ENCODE data around the gene STK35. TPM values are rescaled to one million over a fixed set of nuclear protein-coding genes. Genes with fewer than 3 reads are reported as not detected.

The STK35 gene
- polyA plus RNA-seq, 1 experiment, result 8.2 TPM

GRCh38 chr20:2143594-2143993 lies 42.0 kb downstream of the STK35 start:
- ChIA-PET POLR2A (no interaction called here), CTCF (interaction anchor here (2.1 kb wide), 1 partner anchor 20 kb away, joined by 5 read pairs; no protein-coding TSS in a partner anchor)
- DNase-seq (ENCODE audit: low read depth), result no peak
- H3K4me3 ChIP-seq (ENCODE audit: low read depth, low read length), result no peak overlapping the region
- no peak for TF ChIP-seq CTCF (IDR thresholded peaks at IDR 0.05; ENCODE audit: insufficient read depth, low read depth, low read length)
- H3K27me3 ChIP-seq (ENCODE audit: control insufficient read depth, insufficient read depth, low read length), result no peaks in the 10 kb centered on the region
- H3K36me3 ChIP-seq (ENCODE audit: control insufficient read depth, insufficient read depth, low read length), result peaks cover 10% of the 10 kb centered on the region

GRCh38 chr20:2144850-2145249 lies 43.2 kb downstream of the STK35 start:
- no peak for DNase-seq (ENCODE audit: low read depth)
- peaks cover 10% of the 10 kb centered on the region for H3K36me3 ChIP-seq (ENCODE audit: control insufficient read depth, insufficient read depth, low read length)
- ChIA-PET POLR2A (no interaction called here), CTCF (interaction anchor here (2.1 kb wide), 1 partner anchor 18 kb away, joined by 5 read pairs; no protein-coding TSS in a partner anchor)
- no peaks in the 10 kb centered on the region for H3K27me3 ChIP-seq (ENCODE audit: control insufficient read depth, insufficient read depth, low read length)
- TF ChIP-seq CTCF (IDR thresholded peaks at IDR 0.05; ENCODE audit: insufficient read depth, low read depth, low read length), result no peak
- H3K4me3 ChIP-seq (ENCODE audit: low read depth, low read length), result no peak overlapping the region

GRCh38 chr20:2145376-2145775 lies 43.7 kb downstream of the STK35 start:
- CTCF ChIA-PET, result no interaction called here
- no peak for TF ChIP-seq CTCF (IDR thresholded peaks at IDR 0.05; ENCODE audit: insufficient read depth, low read depth, low read length)
- Histone ChIP-seq H3K4me3 (ENCODE audit: low read depth, low read length) (no peak overlapping the region), H3K36me3 (ENCODE audit: control insufficient read depth, insufficient read depth, low read length) (peaks cover 10% of the 10 kb centered on the region), H3K27me3 (ENCODE audit: control insufficient read depth, insufficient read depth, low read length) (no peaks in the 10 kb centered on the region)
- DNase-seq (ENCODE audit: low read depth), result no peak
- POLR2A ChIA-PET, result no interaction called here

GRCh38 chr20:2146080-2146867 lies 44.6 kb downstream of the STK35 start:
- Histone ChIP-seq H3K4me3 (ENCODE audit: low read depth, low read length) (no peak overlapping the region), H3K27me3 (ENCODE audit: control insufficient read depth, insufficient read depth, low read length) (no peaks in the 10 kb centered on the region), H3K36me3 (ENCODE audit: control insufficient read depth, insufficient read depth, low read length) (peaks cover 10% of the 10 kb centered on the region)
- ChIA-PET POLR2A (no interaction called here), CTCF (no interaction called here)
- DNase-seq (ENCODE audit: low read depth), result no peak
- no peak for TF ChIP-seq CTCF (IDR thresholded peaks at IDR 0.05; ENCODE audit: insufficient read depth, low read depth, low read length)

- POLR2A ChIA-PET, result no interaction called here
- H3K4me3 ChIP-seq (ENCODE audit: low read depth, low read length), result no peak overlapping the region
- H3K36me3 ChIP-seq (ENCODE audit: control insufficient read depth, insufficient read depth, low read length), result peaks cover 7% of the 10 kb centered on the region
- CTCF ChIA-PET, result interaction anchor here (1.4 kb wide), 1 partner anchor 23 kb away, joined by 3 read pairs; no protein-coding TSS in a partner anchor
- H3K27me3 ChIP-seq (ENCODE audit: control insufficient read depth, insufficient read depth, low read length), result no peaks in the 10 kb centered on the region
- TF ChIP-seq CTCF (IDR thresholded peaks at IDR 0.05; ENCODE audit: insufficient read depth, low read depth, low read length), result no peak
- no peak for DNase-seq (ENCODE audit: low read depth)
Measured at GRCh38 chr20:2149507-2149906, 47.9 kb downstream of the STK35 start.
